CD4-positive, alpha-beta T cell treated with Interleukin-4 for 1 hour (primary cell): ENCODE results near the gene HID1.
"Not testable (repeated sequence)": the region's sequence is repeated elsewhere in the genome, so short reads cannot be mapped to it uniquely, and the experiment has no call there.

Experiments
- DNase-seq, 2 donors: peaks; one replicate each; pipeline ENCODE4 v3.0.0-alpha.2; 2020 to 2022

Gene HID1

GRCh38 chr17:74921026-74921681 is 51.4 kb downstream of the HID1 start:
- DNase-seq = no peak

- DNase-seq = no peak
Observed at GRCh38 chr17:74920642-74921025, 51.9 kb downstream of the HID1 start.

GRCh38 chr17:74920306-74920620 is 52.3 kb downstream of the HID1 start:
- no peak for DNase-seq

GRCh38 chr17:74919440-74920305 is 52.9 kb downstream of the HID1 start:
- DNase-seq = peak in 1 of 2 donors; percentile 14

GRCh38 chr17:74918906-74919305 is 53.7 kb downstream of the HID1 start:
- no peak for DNase-seq

- DNase-seq = peak in 1 of 2 donors; percentile 30
Observed at GRCh38 chr17:74917430-74917829, 55.1 kb downstream of the HID1 start.

- no peak for DNase-seq
Observed at GRCh38 chr17:74916851-74917199, 55.7 kb downstream of the HID1 start.

GRCh38 chr17:74916136-74916850 is 56.3 kb downstream of the HID1 start:
- no peak for DNase-seq

GRCh38 chr17:74911423-74911822 is 61.1 kb downstream of the HID1 start:
- not testable (repeated sequence) for DNase-seq

- DNase-seq = not testable (repeated sequence)
Observed at GRCh38 chr17:74909097-74909496, 63.5 kb downstream of the HID1 start.

GRCh38 chr17:74907012-74907411 is 65.5 kb downstream of the HID1 start:
- DNase-seq = no peak

- DNase-seq = not testable (repeated sequence)
Observed at GRCh38 chr17:74906214-74906793, 66.3 kb downstream of the HID1 start.

- no peak for DNase-seq
Observed at GRCh38 chr17:74904687-74905409, 67.7 kb downstream of the HID1 start.

- DNase-seq = no peak
Observed at GRCh38 chr17:74903671-74904070, 68.9 kb downstream of the HID1 start.

GRCh38 chr17:74903034-74903433 is 69.5 kb downstream of the HID1 start:
- DNase-seq = no peak

GRCh38 chr17:74901353-74902135 is 71.0 kb downstream of the HID1 start:
- DNase-seq = no peak
